NOMO-1 (cell line): ENCODE measurements around the gene PADI4.
"Not testable (repeated sequence)": the region's sequence is repeated elsewhere in the genome, so short reads cannot be mapped to it uniquely, and the experiment has no call there.

ENCODE experiments used
- DNase-seq, 2 experiments: peaks; one replicate each; lab custom pipeline; 2025; ENCODE audit not compliant: unreplicated experiment in 2 of 2; lab: John Stamatoyannopoulos, UW

PADI4 gene

GRCh38 chr1:17313530-17314309, 5.7 kb downstream of the PADI4 start:
- DNase-seq = no peak

- DNase-seq = no peak
Observed at GRCh38 chr1:17314491-17314971, 6.5 kb downstream of the PADI4 start.

GRCh38 chr1:17315542-17316130, 7.6 kb downstream of the PADI4 start:
- no peak for DNase-seq

GRCh38 chr1:17316704-17317103, 8.7 kb downstream of the PADI4 start:
- DNase-seq = no peak

GRCh38 chr1:17318262-17318661, 10.3 kb downstream of the PADI4 start:
- no peak for DNase-seq

GRCh38 chr1:17319561-17320350, 11.8 kb downstream of the PADI4 start:
- no peak for DNase-seq

GRCh38 chr1:17321857-17322390, 13.9 kb downstream of the PADI4 start:
- DNase-seq = not testable (repeated sequence)

- DNase-seq = no peak
Observed at GRCh38 chr1:17328855-17329254, 20.9 kb downstream of the PADI4 start.

- no peak for DNase-seq
Observed at GRCh38 chr1:17329610-17330009, 21.6 kb downstream of the PADI4 start.

- no peak for DNase-seq
Observed at GRCh38 chr1:17330856-17331255, 22.9 kb downstream of the PADI4 start.

- no peak for DNase-seq
Observed at GRCh38 chr1:17333081-17333480, 25.1 kb downstream of the PADI4 start.

GRCh38 chr1:17335821-17336710, 28.1 kb downstream of the PADI4 start:
- peak; percentile 48 to 50 for DNase-seq

- no peak for DNase-seq
Observed at GRCh38 chr1:17338706-17339493, 30.9 kb downstream of the PADI4 start.

GRCh38 chr1:17339521-17339920, 31.5 kb downstream of the PADI4 start:
- no peak for DNase-seq

GRCh38 chr1:17340358-17340757, 32.4 kb downstream of the PADI4 start:
- DNase-seq = no peak

- no peak for DNase-seq
Observed at GRCh38 chr1:17342014-17342441, 34.0 kb downstream of the PADI4 start.

- not testable (repeated sequence) for DNase-seq
Observed at GRCh38 chr1:17345506-17345905, 37.5 kb downstream of the PADI4 start.

- no peak for DNase-seq
Observed at GRCh38 chr1:17346046-17346789, 38.2 kb downstream of the PADI4 start.
